ENCODE data around the gene TXNL4A.

GRCh38 chr18:79951545-79952455 is 36.6 kb downstream of the TXNL4A start, which contains the start of gene SLC66A2:
- no peak for TF ChIP-seq CTCF (IDR thresholded peaks at IDR 0.05; ENCODE audit: low read depth, low read length, missing input control)
- TF ChIP-seq ZBTB33 (IDR thresholded peaks at IDR 0.05) = no peak
- TF ChIP-seq ATF3 (IDR thresholded peaks at IDR 0.05) = no peak
- TF ChIP-seq MAX (IDR thresholded peaks at IDR 0.05) = no peak
- TF ChIP-seq TAF1 (conservative IDR thresholded peaks at IDR 0.05) = no peak
- no peak for TF ChIP-seq RAD21 (IDR thresholded peaks at IDR 0.05)
- no peak for TF ChIP-seq HNF4G (IDR thresholded peaks at IDR 0.05)
- no peak for TF ChIP-seq REST (IDR thresholded peaks at IDR 0.05)

Data from liver (tissue), 3 donors.